ENCODE results near the gene ADAMTS8.

DNA sequence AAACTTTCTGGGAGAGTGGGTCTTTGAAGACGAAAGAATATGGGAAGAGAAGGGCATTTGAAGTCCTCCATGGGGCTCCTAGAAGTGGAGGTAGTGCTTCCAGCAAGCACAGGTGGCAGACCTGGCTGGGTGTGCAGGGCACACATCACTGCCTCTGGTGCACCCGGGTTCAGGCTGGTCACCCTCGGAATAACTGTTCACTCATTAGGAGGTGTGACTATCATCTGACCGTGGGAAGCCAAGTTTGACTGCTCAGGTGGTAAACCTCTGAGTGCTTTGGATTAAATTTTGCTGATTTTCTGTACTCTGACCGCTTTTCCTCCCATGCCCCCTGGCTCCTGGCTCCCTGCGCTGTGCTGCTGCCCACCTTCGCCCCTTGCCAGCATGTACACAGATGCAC lies 31.1 kb upstream of the ADAMTS8 start:
- TF ChIP-seq, protein P1, sequence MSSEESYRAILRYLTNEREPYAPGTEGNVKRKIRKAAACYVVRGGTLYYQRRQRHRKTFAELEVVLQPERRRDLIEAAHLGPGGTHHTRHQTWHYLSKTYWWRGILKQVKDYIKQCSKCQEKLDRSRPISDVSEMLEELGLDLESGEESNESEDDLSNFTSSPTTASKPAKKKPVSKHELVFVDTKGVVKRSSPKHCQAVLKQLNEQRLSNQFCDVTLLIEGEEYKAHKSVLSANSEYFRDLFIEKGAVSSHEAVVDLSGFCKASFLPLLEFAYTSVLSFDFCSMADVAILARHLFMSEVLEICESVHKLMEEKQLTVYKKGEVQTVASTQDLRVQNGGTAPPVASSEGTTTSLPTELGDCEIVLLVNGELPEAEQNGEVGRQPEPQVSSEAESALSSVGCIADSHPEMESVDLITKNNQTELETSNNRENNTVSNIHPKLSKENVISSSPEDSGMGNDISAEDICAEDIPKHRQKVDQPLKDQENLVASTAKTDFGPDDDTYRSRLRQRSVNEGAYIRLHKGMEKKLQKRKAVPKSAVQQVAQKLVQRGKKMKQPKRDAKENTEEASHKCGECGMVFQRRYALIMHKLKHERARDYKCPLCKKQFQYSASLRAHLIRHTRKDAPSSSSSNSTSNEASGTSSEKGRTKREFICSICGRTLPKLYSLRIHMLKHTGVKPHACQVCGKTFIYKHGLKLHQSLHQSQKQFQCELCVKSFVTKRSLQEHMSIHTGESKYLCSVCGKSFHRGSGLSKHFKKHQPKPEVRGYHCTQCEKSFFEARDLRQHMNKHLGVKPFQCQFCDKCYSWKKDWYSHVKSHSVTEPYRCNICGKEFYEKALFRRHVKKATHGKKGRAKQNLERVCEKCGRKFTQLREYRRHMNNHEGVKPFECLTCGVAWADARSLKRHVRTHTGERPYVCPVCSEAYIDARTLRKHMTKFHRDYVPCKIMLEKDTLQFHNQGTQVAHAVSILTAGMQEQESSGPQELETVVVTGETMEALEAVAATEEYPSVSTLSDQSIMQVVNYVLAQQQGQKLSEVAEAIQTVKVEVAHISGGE (CRISPR knock-in tag; IDR thresholded peaks at IDR 0.05): no peak
- no peak for TF ChIP-seq CBX5 (IDR thresholded peaks at IDR 0.05; ENCODE audit: low read depth)
- TF ChIP-seq, protein P2, sequence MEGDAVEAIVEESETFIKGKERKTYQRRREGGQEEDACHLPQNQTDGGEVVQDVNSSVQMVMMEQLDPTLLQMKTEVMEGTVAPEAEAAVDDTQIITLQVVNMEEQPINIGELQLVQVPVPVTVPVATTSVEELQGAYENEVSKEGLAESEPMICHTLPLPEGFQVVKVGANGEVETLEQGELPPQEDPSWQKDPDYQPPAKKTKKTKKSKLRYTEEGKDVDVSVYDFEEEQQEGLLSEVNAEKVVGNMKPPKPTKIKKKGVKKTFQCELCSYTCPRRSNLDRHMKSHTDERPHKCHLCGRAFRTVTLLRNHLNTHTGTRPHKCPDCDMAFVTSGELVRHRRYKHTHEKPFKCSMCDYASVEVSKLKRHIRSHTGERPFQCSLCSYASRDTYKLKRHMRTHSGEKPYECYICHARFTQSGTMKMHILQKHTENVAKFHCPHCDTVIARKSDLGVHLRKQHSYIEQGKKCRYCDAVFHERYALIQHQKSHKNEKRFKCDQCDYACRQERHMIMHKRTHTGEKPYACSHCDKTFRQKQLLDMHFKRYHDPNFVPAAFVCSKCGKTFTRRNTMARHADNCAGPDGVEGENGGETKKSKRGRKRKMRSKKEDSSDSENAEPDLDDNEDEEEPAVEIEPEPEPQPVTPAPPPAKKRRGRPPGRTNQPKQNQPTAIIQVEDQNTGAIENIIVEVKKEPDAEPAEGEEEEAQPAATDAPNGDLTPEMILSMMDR (IDR thresholded peaks at IDR 0.05 in 2 of 3, conservative IDR thresholded peaks at IDR 0.05 in 1 of 3; ENCODE audit: control insufficient read depth in 2 of 3, extremely low read depth in 1 of 3, insufficient read depth in 1 of 3, low read depth in 3 of 3, low read length in 3 of 3): no peak
- no peak for TF ChIP-seq POLR2AphosphoS5 (IDR thresholded peaks at IDR 0.05; ENCODE audit: low read length)
- no peak for TF ChIP-seq EP300 (IDR thresholded peaks at IDR 0.05; ENCODE audit: borderline replicate concordance in 1 of 2, control insufficient read depth in 1 of 2, low read depth in 2 of 2, low read length in 2 of 2)
- TF ChIP-seq BHLHE40 (IDR thresholded peaks at IDR 0.05; ENCODE audit: borderline replicate concordance in 1 of 2, low read depth in 2 of 2, low read length in 1 of 2): no peak
- TF ChIP-seq RAD21 (IDR thresholded peaks at IDR 0.05; ENCODE audit: insufficient read depth, low read depth, low read length): no peak
- TF ChIP-seq GABPA (IDR thresholded peaks at IDR 0.05; ENCODE audit: low read depth): no peak
- TF ChIP-seq HDAC6 (IDR thresholded peaks at IDR 0.05; ENCODE audit: unreplicated experiment): no peak
- TF ChIP-seq POLR2A (IDR thresholded peaks at IDR 0.05; ENCODE audit: low read depth, low read length): no peak
- TF ChIP-seq, protein P3, sequence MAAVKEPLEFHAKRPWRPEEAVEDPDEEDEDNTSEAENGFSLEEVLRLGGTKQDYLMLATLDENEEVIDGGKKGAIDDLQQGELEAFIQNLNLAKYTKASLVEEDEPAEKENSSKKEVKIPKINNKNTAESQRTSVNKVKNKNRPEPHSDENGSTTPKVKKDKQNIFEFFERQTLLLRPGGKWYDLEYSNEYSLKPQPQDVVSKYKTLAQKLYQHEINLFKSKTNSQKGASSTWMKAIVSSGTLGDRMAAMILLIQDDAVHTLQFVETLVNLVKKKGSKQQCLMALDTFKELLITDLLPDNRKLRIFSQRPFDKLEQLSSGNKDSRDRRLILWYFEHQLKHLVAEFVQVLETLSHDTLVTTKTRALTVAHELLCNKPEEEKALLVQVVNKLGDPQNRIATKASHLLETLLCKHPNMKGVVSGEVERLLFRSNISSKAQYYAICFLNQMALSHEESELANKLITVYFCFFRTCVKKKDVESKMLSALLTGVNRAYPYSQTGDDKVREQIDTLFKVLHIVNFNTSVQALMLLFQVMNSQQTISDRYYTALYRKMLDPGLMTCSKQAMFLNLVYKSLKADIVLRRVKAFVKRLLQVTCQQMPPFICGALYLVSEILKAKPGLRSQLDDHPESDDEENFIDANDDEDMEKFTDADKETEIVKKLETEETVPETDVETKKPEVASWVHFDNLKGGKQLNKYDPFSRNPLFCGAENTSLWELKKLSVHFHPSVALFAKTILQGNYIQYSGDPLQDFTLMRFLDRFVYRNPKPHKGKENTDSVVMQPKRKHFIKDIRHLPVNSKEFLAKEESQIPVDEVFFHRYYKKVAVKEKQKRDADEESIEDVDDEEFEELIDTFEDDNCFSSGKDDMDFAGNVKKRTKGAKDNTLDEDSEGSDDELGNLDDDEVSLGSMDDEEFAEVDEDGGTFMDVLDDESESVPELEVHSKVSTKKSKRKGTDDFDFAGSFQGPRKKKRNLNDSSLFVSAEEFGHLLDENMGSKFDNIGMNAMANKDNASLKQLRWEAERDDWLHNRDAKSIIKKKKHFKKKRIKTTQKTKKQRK (IDR thresholded peaks at IDR 0.05; ENCODE audit: low read depth, low read length): no peak
- TF ChIP-seq SUZ12 (IDR thresholded peaks at IDR 0.05; ENCODE audit: unreplicated experiment): no peak
- TF ChIP-seq CREB1 (IDR thresholded peaks at IDR 0.05; ENCODE audit: low read depth): no peak
- TF ChIP-seq NFIC (IDR thresholded peaks at IDR 0.05; ENCODE audit: low read depth, low read length): no peak
